HL-60 (cell line): ENCODE results near the gene SETD7.

Source experiments
- DNase-seq, 2 experiments: peaks; one replicate each; pipeline ENCODE4 v3.0.0-alpha.2; 2010 to 2020; ENCODE audit warnings: low read depth in 1 of 2, low spot score in 1 of 2
- H3K27ac ChIP-seq: fragments of 250-450 bp; sonication (Bioruptor Pico); replicated peaks from 2 replicates; pipeline ENCODE4 v1.5.1; 2020; ENCODE audit warnings: mild to moderate bottlenecking, moderate library complexity
- H3K27me3 ChIP-seq: fragments of 250-450 bp; sonication (Bioruptor Pico); 2 replicates; pipeline ENCODE4 v1.5.1; 2021; ENCODE audit warnings: mild to moderate bottlenecking, moderate library complexity; ENCODE audit not compliant: insufficient read depth, poor library complexity, severe bottlenecking
- H3K4me3 ChIP-seq: replicated peaks from 2 replicates; pipeline ENCODE4 v1.5.1; 2011; ENCODE audit warnings: mild to moderate bottlenecking, control low read depth, low read length; ENCODE audit not compliant: insufficient read depth
- GABPA ChIP-seq: IDR thresholded peaks from 2 replicates; pipeline ENCODE4 v1.6.1; 2012; ENCODE audit warnings: low read depth
- POLR2AphosphoS5 ChIP-seq: IDR thresholded peaks from 2 replicates; pipeline ENCODE4 v1.6.1; 2012; ENCODE audit warnings: low read depth
- SPI1 ChIP-seq: IDR thresholded peaks from 2 replicates; pipeline ENCODE4 v1.6.1; 2012; ENCODE audit warnings: low read depth, mild to moderate bottlenecking, borderline replicate concordance
- TF ChIP-seq, protein P1 (sequence below): IDR thresholded peaks from 2 replicates; pipeline ENCODE4 v1.6.1; 2012; ENCODE audit warnings: low read depth; ENCODE audit not compliant: insufficient replicate concordance
- TF ChIP-seq, protein P2 (sequence below): IDR thresholded peaks from one replicate; pipeline ENCODE4 v1.5.1; 2011; ENCODE audit warnings: low read length, control low read depth, inconsistent platforms; ENCODE audit not compliant: insufficient read depth

The SETD7 gene

GRCh38 chr4:139553751-139554641, 2.0 kb downstream of the SETD7 start:
- H3K4me3 ChIP-seq: no peak overlapping the region
- TF ChIP-seq, protein P1, sequence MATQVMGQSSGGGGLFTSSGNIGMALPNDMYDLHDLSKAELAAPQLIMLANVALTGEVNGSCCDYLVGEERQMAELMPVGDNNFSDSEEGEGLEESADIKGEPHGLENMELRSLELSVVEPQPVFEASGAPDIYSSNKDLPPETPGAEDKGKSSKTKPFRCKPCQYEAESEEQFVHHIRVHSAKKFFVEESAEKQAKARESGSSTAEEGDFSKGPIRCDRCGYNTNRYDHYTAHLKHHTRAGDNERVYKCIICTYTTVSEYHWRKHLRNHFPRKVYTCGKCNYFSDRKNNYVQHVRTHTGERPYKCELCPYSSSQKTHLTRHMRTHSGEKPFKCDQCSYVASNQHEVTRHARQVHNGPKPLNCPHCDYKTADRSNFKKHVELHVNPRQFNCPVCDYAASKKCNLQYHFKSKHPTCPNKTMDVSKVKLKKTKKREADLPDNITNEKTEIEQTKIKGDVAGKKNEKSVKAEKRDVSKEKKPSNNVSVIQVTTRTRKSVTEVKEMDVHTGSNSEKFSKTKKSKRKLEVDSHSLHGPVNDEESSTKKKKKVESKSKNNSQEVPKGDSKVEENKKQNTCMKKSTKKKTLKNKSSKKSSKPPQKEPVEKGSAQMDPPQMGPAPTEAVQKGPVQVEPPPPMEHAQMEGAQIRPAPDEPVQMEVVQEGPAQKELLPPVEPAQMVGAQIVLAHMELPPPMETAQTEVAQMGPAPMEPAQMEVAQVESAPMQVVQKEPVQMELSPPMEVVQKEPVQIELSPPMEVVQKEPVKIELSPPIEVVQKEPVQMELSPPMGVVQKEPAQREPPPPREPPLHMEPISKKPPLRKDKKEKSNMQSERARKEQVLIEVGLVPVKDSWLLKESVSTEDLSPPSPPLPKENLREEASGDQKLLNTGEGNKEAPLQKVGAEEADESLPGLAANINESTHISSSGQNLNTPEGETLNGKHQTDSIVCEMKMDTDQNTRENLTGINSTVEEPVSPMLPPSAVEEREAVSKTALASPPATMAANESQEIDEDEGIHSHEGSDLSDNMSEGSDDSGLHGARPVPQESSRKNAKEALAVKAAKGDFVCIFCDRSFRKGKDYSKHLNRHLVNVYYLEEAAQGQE: no peak
- TF ChIP-seq SPI1: no peak
- TF ChIP-seq GABPA: no peak
- TF ChIP-seq POLR2AphosphoS5: no peak
- TF ChIP-seq, protein P2, sequence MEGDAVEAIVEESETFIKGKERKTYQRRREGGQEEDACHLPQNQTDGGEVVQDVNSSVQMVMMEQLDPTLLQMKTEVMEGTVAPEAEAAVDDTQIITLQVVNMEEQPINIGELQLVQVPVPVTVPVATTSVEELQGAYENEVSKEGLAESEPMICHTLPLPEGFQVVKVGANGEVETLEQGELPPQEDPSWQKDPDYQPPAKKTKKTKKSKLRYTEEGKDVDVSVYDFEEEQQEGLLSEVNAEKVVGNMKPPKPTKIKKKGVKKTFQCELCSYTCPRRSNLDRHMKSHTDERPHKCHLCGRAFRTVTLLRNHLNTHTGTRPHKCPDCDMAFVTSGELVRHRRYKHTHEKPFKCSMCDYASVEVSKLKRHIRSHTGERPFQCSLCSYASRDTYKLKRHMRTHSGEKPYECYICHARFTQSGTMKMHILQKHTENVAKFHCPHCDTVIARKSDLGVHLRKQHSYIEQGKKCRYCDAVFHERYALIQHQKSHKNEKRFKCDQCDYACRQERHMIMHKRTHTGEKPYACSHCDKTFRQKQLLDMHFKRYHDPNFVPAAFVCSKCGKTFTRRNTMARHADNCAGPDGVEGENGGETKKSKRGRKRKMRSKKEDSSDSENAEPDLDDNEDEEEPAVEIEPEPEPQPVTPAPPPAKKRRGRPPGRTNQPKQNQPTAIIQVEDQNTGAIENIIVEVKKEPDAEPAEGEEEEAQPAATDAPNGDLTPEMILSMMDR: no peak
- no peak for DNase-seq
- no peak overlapping the region for H3K27ac ChIP-seq
- H3K27me3 ChIP-seq: no peaks in the 10 kb centered on the region

- TF ChIP-seq, protein P1: no peak
- no peak for TF ChIP-seq POLR2AphosphoS5
- TF ChIP-seq SPI1: no peak
- TF ChIP-seq, protein P2: no peak
- no peak for TF ChIP-seq GABPA
- H3K4me3 ChIP-seq: no peak overlapping the region
- no peak for DNase-seq
- no peaks in the 10 kb centered on the region for H3K27me3 ChIP-seq
- no peak overlapping the region for H3K27ac ChIP-seq
Measured at GRCh38 chr4:139552517-139553307, 3.3 kb downstream of the SETD7 start.

DNA sequence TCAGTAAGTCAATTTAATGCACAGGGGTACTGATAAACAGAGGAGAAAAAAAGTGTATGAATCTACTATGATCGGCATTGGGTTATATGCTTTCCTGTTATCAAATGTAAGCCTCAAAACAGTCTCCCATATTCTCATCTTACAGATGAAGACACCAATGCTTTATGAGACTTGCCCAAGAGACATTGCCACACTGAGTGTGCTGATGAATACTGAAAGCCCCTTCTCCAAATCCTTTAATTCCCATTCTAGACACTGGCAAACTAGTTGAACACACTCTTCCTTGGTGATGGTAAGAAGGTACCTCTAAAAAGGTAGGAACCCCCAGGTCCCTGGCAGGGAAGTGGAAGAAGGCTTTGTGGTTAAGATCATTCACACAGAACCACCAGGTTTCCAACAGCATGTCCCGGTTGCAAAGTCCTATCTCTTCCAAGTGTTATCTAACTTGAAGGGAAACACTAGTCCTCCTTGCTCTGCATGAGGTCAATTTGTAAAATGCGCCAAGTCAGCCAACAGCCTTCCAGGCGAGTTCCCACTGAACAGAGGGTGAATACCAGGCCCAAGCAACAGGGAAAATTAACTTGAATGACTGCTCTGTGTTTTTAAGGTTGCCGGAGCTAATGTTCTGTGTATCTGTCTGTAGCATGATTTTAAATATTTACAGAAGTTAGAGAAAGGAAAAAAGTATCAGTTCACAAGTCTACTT, 5.1 kb downstream of the SETD7 start:
- TF ChIP-seq GABPA (no peak), SPI1 (no peak), POLR2AphosphoS5 (no peak)
- TF ChIP-seq, protein P2: no peak
- TF ChIP-seq, protein P1: no peak
- no peak for DNase-seq
- Histone ChIP-seq H3K27me3 (no peaks in the 10 kb centered on the region), H3K4me3 (no peak overlapping the region), H3K27ac (no peak overlapping the region)
